Calu3 (cell line): ENCODE measurements around the gene BRSK2. TPM values are rescaled to one million over a fixed set of nuclear protein-coding genes. Genes with fewer than 3 reads are reported as not detected.

Source experiments
- BruUV-seq: library from RNA; stranded (reverse); fragments of 400-500 nt; replicated peaks from 2 replicates; lab custom pipeline; 2021; lab: Mats Ljungman, UMichigan
- CTCF ChIA-PET: fragments of 300-600 bp; sonication (Branson Sonifier 250); formaldehyde crosslinking; loops from one replicate; lab custom pipeline; 2022; ENCODE audit warnings: antibody characterized with exemption; lab: Charles Lee
- DNase-seq: peaks from one replicate; pipeline ENCODE4 v3.0.0; 2022
- H3K27ac Mint-ChIP-seq: one replicate; pipeline ENCODE4 v1.8.0; 2022; ENCODE audit warnings: mixed read lengths; ENCODE audit not compliant: unreplicated experiment
- H3K27me3 Mint-ChIP-seq: one replicate; pipeline ENCODE4 v1.8.0; 2022; ENCODE audit warnings: mixed read lengths; ENCODE audit not compliant: unreplicated experiment
- H3K36me3 Mint-ChIP-seq: one replicate; pipeline ENCODE4 v1.8.0; 2022; ENCODE audit warnings: mild to moderate bottlenecking, moderate library complexity, mixed read lengths; ENCODE audit not compliant: insufficient read depth, unreplicated experiment
- H3K4me1 Mint-ChIP-seq: one replicate; pipeline ENCODE4 v1.8.0; 2022; ENCODE audit warnings: mild to moderate bottlenecking, low read depth, mixed read lengths; ENCODE audit not compliant: unreplicated experiment
- H3K4me3 Mint-ChIP-seq: one replicate; pipeline ENCODE4 v1.8.0; 2022; ENCODE audit warnings: mild to moderate bottlenecking, low read depth, moderate library complexity, mixed read lengths; ENCODE audit not compliant: unreplicated experiment
- H3K9me3 Mint-ChIP-seq: one replicate; pipeline ENCODE4 v1.8.0; 2022; ENCODE audit warnings: low read depth, mixed read lengths; ENCODE audit not compliant: unreplicated experiment
- intact Hi-C: fragments of 100-400 bp; cut with micrococcal nuclease; formaldehyde crosslinking; loops from one replicate; pipeline ENCODE4 v1.10.0; 2022; ENCODE audit not compliant: unreplicated experiment
- total RNA-seq: library from RNA; stranded (reverse); gene quantifications from 2 replicates; pipeline ENCODE4 v1.2.3, GENCODE V29; 2022
- TF ChIP-seq, protein P1 (sequence below): fragments of 200-600 bp; IDR thresholded peaks from one replicate; pipeline ENCODE4 v1.8.0; 2022; ENCODE audit warnings: antibody characterized with exemption; ENCODE audit not compliant: unreplicated experiment

BRSK2 gene
- total RNA-seq, 1 experiment from 2014 or later: 2.6 TPM

DNA sequence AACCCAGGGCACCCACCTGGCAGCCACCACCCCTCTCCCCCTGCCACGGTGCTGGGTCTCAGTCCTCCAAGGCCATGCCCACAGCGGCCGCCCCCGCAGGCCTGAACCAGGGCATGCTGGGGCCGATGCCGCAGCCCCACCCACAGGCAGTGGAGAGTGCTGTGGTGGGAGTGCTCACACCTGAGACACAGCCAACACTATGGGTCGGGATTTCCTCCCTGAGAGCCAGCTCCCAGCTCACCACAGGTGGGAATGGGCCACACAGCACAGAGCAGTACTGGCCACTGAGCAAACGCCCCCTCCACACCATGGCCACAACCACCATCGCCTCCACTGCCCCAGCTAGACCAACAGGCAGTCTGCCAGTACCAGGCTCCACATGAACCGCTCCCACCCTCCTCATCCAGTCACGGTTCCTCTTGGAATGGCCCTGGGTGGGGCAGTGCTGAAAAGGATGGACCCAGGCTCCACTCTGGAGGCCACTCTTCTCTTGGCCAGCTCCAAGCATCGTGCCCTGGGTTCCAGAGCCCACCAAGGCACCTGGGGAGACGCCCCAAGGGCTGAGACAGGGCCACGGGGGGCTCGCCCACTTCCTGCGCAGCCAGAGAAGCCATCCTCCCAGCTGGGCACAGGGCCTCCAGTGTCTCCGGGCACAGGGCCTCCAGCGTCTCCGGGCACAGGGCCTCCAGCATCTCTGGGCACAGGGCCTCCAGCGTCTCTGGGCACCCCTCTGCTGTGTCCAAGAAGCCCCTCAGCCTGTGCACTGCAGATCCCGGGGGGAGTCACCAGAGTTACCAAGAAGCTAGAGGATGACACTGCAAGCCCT is 82.7 kb downstream of the BRSK2 start:
- Mint-ChIP-seq H3K27me3 (no peaks in the 10 kb centered on the region), H3K27ac (no peak overlapping the region), H3K4me3 (no peak overlapping the region), H3K4me1 (no peaks in the 10 kb centered on the region), H3K36me3 (peaks cover 2% of the 10 kb centered on the region), H3K9me3 (no peaks in the 10 kb centered on the region)
- no peak for DNase-seq
- TF ChIP-seq, protein P1, sequence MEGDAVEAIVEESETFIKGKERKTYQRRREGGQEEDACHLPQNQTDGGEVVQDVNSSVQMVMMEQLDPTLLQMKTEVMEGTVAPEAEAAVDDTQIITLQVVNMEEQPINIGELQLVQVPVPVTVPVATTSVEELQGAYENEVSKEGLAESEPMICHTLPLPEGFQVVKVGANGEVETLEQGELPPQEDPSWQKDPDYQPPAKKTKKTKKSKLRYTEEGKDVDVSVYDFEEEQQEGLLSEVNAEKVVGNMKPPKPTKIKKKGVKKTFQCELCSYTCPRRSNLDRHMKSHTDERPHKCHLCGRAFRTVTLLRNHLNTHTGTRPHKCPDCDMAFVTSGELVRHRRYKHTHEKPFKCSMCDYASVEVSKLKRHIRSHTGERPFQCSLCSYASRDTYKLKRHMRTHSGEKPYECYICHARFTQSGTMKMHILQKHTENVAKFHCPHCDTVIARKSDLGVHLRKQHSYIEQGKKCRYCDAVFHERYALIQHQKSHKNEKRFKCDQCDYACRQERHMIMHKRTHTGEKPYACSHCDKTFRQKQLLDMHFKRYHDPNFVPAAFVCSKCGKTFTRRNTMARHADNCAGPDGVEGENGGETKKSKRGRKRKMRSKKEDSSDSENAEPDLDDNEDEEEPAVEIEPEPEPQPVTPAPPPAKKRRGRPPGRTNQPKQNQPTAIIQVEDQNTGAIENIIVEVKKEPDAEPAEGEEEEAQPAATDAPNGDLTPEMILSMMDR: no peak
- no TSS peak for BruUV-seq
- CTCF ChIA-PET: interaction anchor here (0.6 kb wide), 1 partner anchor 313 kb away, joined by 5 read pairs; no protein-coding TSS in a partner anchor
- intact Hi-C loops: no loop called here

DNA sequence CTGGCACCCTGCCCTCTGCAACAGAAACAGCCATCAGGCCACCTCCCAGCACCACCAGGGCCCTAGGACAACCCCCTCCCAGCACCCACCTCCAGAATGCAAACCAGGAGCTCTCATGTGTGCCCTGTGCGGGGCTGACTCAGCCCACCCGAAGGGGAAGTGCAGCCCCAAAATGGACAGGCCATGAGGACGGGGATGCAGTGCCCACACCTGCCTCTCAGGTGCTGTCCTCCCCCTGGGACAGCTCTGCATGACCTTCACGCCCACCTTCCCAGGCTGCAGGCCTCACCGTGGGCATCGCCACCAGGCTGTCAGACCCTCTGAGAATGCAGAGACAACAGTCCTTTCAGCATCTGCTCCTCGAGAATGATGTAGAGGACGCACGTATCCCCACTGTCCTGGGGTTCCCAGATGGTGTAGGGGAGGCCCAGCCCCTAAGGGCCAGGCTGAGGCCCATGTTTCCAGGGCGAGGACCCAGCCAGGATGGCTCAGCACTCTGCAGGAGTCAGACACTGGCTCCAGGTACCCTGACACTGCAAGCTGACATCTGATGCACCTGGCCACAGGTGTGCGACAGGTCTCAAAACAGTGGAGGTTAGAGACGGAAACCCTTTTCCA is 83.4 kb downstream of the BRSK2 start:
- TF ChIP-seq, protein P1: no peak
- Mint-ChIP-seq H3K4me3 (no peak overlapping the region), H3K4me1 (no peaks in the 10 kb centered on the region), H3K27me3 (no peaks in the 10 kb centered on the region), H3K9me3 (no peaks in the 10 kb centered on the region), H3K36me3 (no peaks in the 10 kb centered on the region), H3K27ac (no peak overlapping the region)
- CTCF ChIA-PET: interaction anchor here (0.6 kb wide), 1 partner anchor 312 kb away, joined by 5 read pairs; no protein-coding TSS in a partner anchor
- intact Hi-C loops: no loop called here
- no peak for DNase-seq
- BruUV-seq: no TSS peak

DNA sequence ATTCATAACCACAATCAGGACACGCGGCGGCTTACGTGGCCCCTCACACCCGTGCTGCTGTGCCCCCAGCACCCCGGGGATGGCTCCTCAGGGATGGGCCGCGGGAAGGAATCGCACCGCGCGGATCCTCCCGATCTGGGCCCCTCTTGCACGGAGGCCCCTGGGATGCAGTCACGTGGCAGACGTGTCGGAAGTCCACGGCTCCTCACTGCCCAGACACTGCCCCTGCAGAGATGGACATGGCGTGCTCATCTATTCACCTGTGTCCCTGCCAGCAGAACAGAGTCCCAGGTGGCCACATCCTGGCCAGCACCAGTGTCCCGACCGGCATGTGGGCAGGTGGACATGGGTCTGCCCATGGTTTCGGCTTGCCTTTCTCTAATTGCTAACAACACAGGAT is 84.1 kb downstream of the BRSK2 start:
- Mint-ChIP-seq H3K9me3 (no peaks in the 10 kb centered on the region), H3K27ac (no peak overlapping the region), H3K27me3 (no peaks in the 10 kb centered on the region), H3K4me3 (no peak overlapping the region), H3K4me1 (no peaks in the 10 kb centered on the region), H3K36me3 (no peaks in the 10 kb centered on the region)
- TF ChIP-seq, protein P1: no peak
- intact Hi-C loops: no loop called here
- no TSS peak for BruUV-seq
- DNase-seq: no peak
- CTCF ChIA-PET: no interaction called here

DNA sequence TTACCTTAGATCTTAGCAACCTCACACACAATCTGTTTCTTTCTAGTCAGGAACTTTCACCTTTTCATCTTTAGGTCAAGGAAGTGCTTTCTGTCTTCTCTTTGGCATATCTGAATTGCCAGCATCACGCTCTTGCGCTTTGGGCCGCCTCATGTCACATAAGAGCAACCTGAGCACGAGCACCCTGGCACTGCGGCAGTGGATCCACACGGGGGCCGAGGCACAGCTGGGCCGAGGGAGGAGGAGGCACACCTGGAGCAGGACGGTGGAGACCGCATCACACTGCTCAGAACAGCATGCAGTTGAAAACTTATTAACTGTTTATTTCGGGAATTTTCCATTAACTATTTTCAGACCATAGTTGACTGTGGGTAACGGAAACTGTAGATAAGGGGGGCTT is 86.1 kb downstream of the BRSK2 start:
- no peaks in the 10 kb centered on the region for H3K27me3 Mint-ChIP-seq
- DNase-seq: no peak
- TF ChIP-seq, protein P1: no peak
- BruUV-seq: no TSS peak
- H3K36me3 Mint-ChIP-seq: no peaks in the 10 kb centered on the region
- no peaks in the 10 kb centered on the region for H3K4me1 Mint-ChIP-seq
- H3K27ac Mint-ChIP-seq: no peak overlapping the region
- CTCF ChIA-PET: no interaction called here
- H3K9me3 Mint-ChIP-seq: no peaks in the 10 kb centered on the region
- intact Hi-C loops: no loop called here
- no peak overlapping the region for H3K4me3 Mint-ChIP-seq
